Activated naive CD4-positive, alpha-beta T cell treated with anti-CD3 and anti-CD28 coated beads, Interleukin-2, amount 50 U/mL, for 72 hours (primary cell): ENCODE results near the gene SYNGAP1. TPM values are rescaled to one million over a fixed set of nuclear protein-coding genes. Genes with fewer than 3 reads are reported as not detected.

Experiments used
- total RNA-seq, 2 donors: library from RNA; stranded (reverse); gene quantifications; one replicate each; pipeline ENCODE4 v1.2.3, GENCODE V29; 2022

The SYNGAP1 gene
- total RNA-seq, 2 donors from 2014 or later = 70.5 to 71.7 TPM

Other genes with a start within 250 kb of the SYNGAP1 start
- 1 to 10 TPM; 1.8 to 4.6 TPM for gene COL11A2, start 227.6 kb upstream of the SYNGAP1 start, total RNA-seq
- 10 to 100 TPM; 46.6 to 89.0 TPM for gene RXRB, start 219.4 kb upstream of the SYNGAP1 start, total RNA-seq
- gene SLC39A7, start 219.2 kb upstream of the SYNGAP1 start, total RNA-seq = 10 to 100 TPM; 45.8 to 78.2 TPM
- gene HSD17B8, start 215.4 kb upstream of the SYNGAP1 start, total RNA-seq = 10 to 100 TPM; 14.7 to 17.5 TPM
- 10 to 100 TPM; 30.3 to 46.5 TPM for gene RING1, start 211.6 kb upstream of the SYNGAP1 start, total RNA-seq
- gene VPS52, start 148.2 kb upstream of the SYNGAP1 start, total RNA-seq = 10 to 100 TPM; 39.0 to 62.8 TPM
- gene RPS18, start 148.0 kb upstream of the SYNGAP1 start, total RNA-seq = 1,000 to 10,000 TPM; 3,809 to 4,545 TPM
- 1 to 10 TPM; 3.7 to 5.9 TPM for gene B3GALT4, start 142.9 kb upstream of the SYNGAP1 start, total RNA-seq
- gene WDR46, start 130.8 kb upstream of the SYNGAP1 start, total RNA-seq = 10 to 100 TPM; 73.7 to 81.5 TPM
- 100 to 1,000 TPM in 1 of 2 donors, 10 to 100 TPM in 1; 92.9 to 103 TPM for gene PFDN6, start 130.5 kb upstream of the SYNGAP1 start, total RNA-seq
- 100 to 1,000 TPM in 1 of 2 donors, 10 to 100 TPM in 1; 24.5 to 136 TPM for gene RGL2, start 121.1 kb upstream of the SYNGAP1 start, total RNA-seq
- 100 to 1,000 TPM; 143 to 216 TPM for gene TAPBP, start 106.0 kb upstream of the SYNGAP1 start, total RNA-seq
- 10 to 100 TPM; 12.2 to 18.2 TPM for gene ZBTB22, start 102.3 kb upstream of the SYNGAP1 start, total RNA-seq
- 10 to 100 TPM; 68.4 to 72.8 TPM for gene DAXX, start 97.1 kb upstream of the SYNGAP1 start, total RNA-seq
- gene KIFC1, start 28.2 kb upstream of the SYNGAP1 start, total RNA-seq = 100 to 1,000 TPM; 103 to 170 TPM
- 100 to 1,000 TPM in 1 of 2 donors, 10 to 100 TPM in 1; 27.5 to 156 TPM for gene PHF1, start 9.1 kb upstream of the SYNGAP1 start, total RNA-seq
- 100 to 1,000 TPM; 186 to 334 TPM for gene CUTA, start 2.0 kb upstream of the SYNGAP1 start, total RNA-seq
- gene ZBTB9, start 34.5 kb downstream of the SYNGAP1 start, total RNA-seq = 10 to 100 TPM in 1 of 2 donors, 1 to 10 TPM in 1; 9.4 to 12.5 TPM
- 10 to 100 TPM; 43.8 to 57.0 TPM for gene BAK1, start 160.2 kb downstream of the SYNGAP1 start, total RNA-seq
- gene ITPR3, start 201.3 kb downstream of the SYNGAP1 start, total RNA-seq = 10 to 100 TPM; 39.2 to 50.8 TPM